GM12878 (cell line): ENCODE results near the gene SRSF11. TPM values are rescaled to one million over a fixed set of nuclear protein-coding genes. Genes with fewer than 3 reads are reported as not detected.

Source experiments
- ATAC-seq: fragments of 200-7000 bp; cut with Tn5 transposase; 3 replicates; pipeline ENCODE4 v1.9.1; 2020; ENCODE audit warnings: mild to moderate bottlenecking, moderate library complexity
- BruUV-seq: library from RNA; stranded (reverse); fragments of 400-500 nt; replicated peaks from 2 replicates; lab custom pipeline; 2021; lab: Mats Ljungman, UMichigan
- CTCF ChIA-PET: fragments of 300-600 bp; sonication (Branson Sonifier 250); formaldehyde crosslinking; extraction: SDS; loops from one replicate; lab custom pipeline; 2021; ENCODE audit warnings: inconsistent platforms; lab: Yijun Ruan, JAX
- POLR2A ChIA-PET: fragments of 350-600 bp; formaldehyde crosslinking; extraction: SDS; loops from one replicate; lab custom pipeline; 2021; ENCODE audit warnings: inconsistent platforms; lab: Charles Lee
- RAD21 ChIA-PET: fragments of 300-600 bp; sonication (Branson Sonifier 250); formaldehyde crosslinking; loops from one replicate; lab custom pipeline; 2023; ENCODE audit warnings: antibody characterized with exemption; ENCODE audit not compliant: unreplicated experiment; lab: Charles Lee
- SMC1A ChIA-PET: fragments of 300-600 bp; sonication (Branson Sonifier 250); formaldehyde crosslinking; loops from one replicate; lab custom pipeline; 2023; ENCODE audit not compliant: unreplicated experiment, uncharacterized antibody; lab: Charles Lee
- DNase-seq: peaks from one replicate; pipeline ENCODE4 v3.0.0-alpha.2; 2011; ENCODE audit warnings: low read depth, low spot score
- FAIRE-seq: peaks from 3 replicates; lab custom pipeline; 2011; peaks lifted over from hg19 to GRCh38; lab: Jason Lieb, UNC
- H2AFZ ChIP-seq: 2 replicates; pipeline ENCODE4 v1.6.0; 2011; ENCODE audit warnings: low read depth, low read length, control low read depth; ENCODE audit not compliant: control insufficient read depth
- H3K27ac ChIP-seq: 2 replicates; pipeline ENCODE4 v1.5.1; 2011; ENCODE audit warnings: control low read depth; ENCODE audit not compliant: control insufficient read depth, insufficient read depth
- H3K27me3 ChIP-seq, 2 experiments: replicated peaks in 1 of 2; 2 replicates each; pipeline versions ENCODE4 v1.6.0 to v1.6.1; 2011; ENCODE audit warnings: low read length in 1 of 2; ENCODE audit not compliant: control insufficient read depth in 2 of 2, insufficient read depth in 2 of 2
- H3K36me3 ChIP-seq, 2 experiments: 2 replicates each; pipeline ENCODE4 v1.5.1; 2011; ENCODE audit warnings: low read length in 1 of 2; ENCODE audit not compliant: control insufficient read depth in 2 of 2, insufficient read depth in 2 of 2
- H3K4me1 ChIP-seq: 2 replicates; pipeline ENCODE4 v1.6.1; 2011; ENCODE audit warnings: mild to moderate bottlenecking, low read length, moderate library complexity, mixed read lengths; ENCODE audit not compliant: control insufficient read depth, insufficient read depth
- H3K4me2 ChIP-seq: 2 replicates; pipeline ENCODE4 v1.6.0; 2011; ENCODE audit warnings: control low read depth; ENCODE audit not compliant: control insufficient read depth, insufficient read depth
- H3K4me3 ChIP-seq: fragments of 200-600 bp; sonication (generic); 2 replicates; pipeline ENCODE4 v1.5.1; 2016
- H3K79me2 ChIP-seq: 2 replicates; pipeline ENCODE4 v1.6.0; 2011; ENCODE audit warnings: low read length; ENCODE audit not compliant: control insufficient read depth, insufficient read depth
- H3K9ac ChIP-seq: 2 replicates; pipeline ENCODE4 v1.8.0; 2011; ENCODE audit warnings: low read length, control low read depth, mixed read lengths; ENCODE audit not compliant: control insufficient read depth, insufficient read depth
- H3K9me3 ChIP-seq: replicated peaks from 3 replicates; pipeline ENCODE4 v1.5.1; 2011; ENCODE audit warnings: mild to moderate bottlenecking, low read length; ENCODE audit not compliant: control insufficient read depth, insufficient read depth
- H4K20me1 ChIP-seq: 2 replicates; pipeline ENCODE4 v1.6.0; 2011; ENCODE audit not compliant: control insufficient read depth, insufficient read depth
- ASH2L ChIP-seq: fragments of 300-600, 200-600 bp; sonication (generic); IDR thresholded peaks from 2 replicates; pipeline ENCODE4 v1.6.1; 2017; ENCODE audit warnings: low read depth, mild to moderate bottlenecking, borderline replicate concordance
- BRCA1 ChIP-seq: IDR thresholded peaks from 2 replicates; pipeline ENCODE4 v1.6.1; 2011; ENCODE audit warnings: low read depth, low read length, improper control_type of control experiment
- CEBPB ChIP-seq, 2 experiments: fragments of 150-350 bp in 1 of 2; IDR thresholded peaks; 2 replicates each; pipeline ENCODE4 v1.6.1; 2012 to 2014; ENCODE audit warnings: low read depth in 2 of 2, low read length in 2 of 2, borderline replicate concordance in 1 of 2, inconsistent platforms in 1 of 2
- CHD2 ChIP-seq: IDR thresholded peaks from 2 replicates; pipeline ENCODE4 v1.6.1; 2011; ENCODE audit warnings: low read depth, low read length, improper control_type of control experiment, borderline replicate concordance
- CHD4 ChIP-seq: fragments of 200-600 bp; sonication (generic); IDR thresholded peaks from 2 replicates; pipeline ENCODE4 v1.6.1; 2016; ENCODE audit warnings: mild to moderate bottlenecking
- E2F8 ChIP-seq: fragments of 450-650 bp; IDR thresholded peaks from 2 replicates; pipeline ENCODE4 v1.6.1; 2018; ENCODE audit warnings: mild to moderate bottlenecking, low read depth, moderate library complexity; ENCODE audit not compliant: partially characterized antibody
- HDGF ChIP-seq: fragments of 450-650 bp; IDR thresholded peaks from 2 replicates; pipeline ENCODE4 v1.6.1; 2016; ENCODE audit warnings: antibody characterized with exemption
- LARP7 ChIP-seq: fragments of 450-650 bp; IDR thresholded peaks from 2 replicates; pipeline ENCODE4 v1.6.1; 2017; ENCODE audit warnings: mild to moderate bottlenecking
- NBN ChIP-seq: fragments of 450-650 bp; IDR thresholded peaks from 2 replicates; pipeline ENCODE4 v1.6.1; 2016
- NR2F1 ChIP-seq: fragments of 450-650 bp; conservative IDR thresholded peaks from 2 replicates; pipeline ENCODE4 v1.6.1; 2017; ENCODE audit warnings: mild to moderate bottlenecking
- POLR2AphosphoS2 ChIP-seq: IDR thresholded peaks from 2 replicates; pipeline ENCODE4 v1.6.1; 2011; ENCODE audit warnings: low read depth, mild to moderate bottlenecking, low read length, improper control_type of control experiment, moderate library complexity
- YBX1 ChIP-seq: fragments of 450-650 bp; IDR thresholded peaks from 2 replicates; pipeline ENCODE4 v1.6.1; 2016; ENCODE audit warnings: antibody characterized with exemption
- ZNF207 ChIP-seq: fragments of 450-650 bp; IDR thresholded peaks from 2 replicates; pipeline ENCODE4 v1.6.1; 2014; ENCODE audit warnings: antibody characterized with exemption, mild to moderate bottlenecking, borderline replicate concordance
- ZNF622 ChIP-seq: fragments of 450-650 bp; IDR thresholded peaks from 2 replicates; pipeline ENCODE4 v1.6.1; 2017; ENCODE audit warnings: mild to moderate bottlenecking, inconsistent platforms
- WGBS: methylation state at CpG from one replicate; pipeline ENCODE4 v1.1.6; 2016; ENCODE audit warnings: low lambda C conversion rate; ENCODE audit not compliant: insufficient replicate concordance, insufficient coverage; ENCODE audit errors: missing lambda C conversion rate; 5-methylcytosine and 5-hydroxymethylcytosine counted together
- in situ Hi-C: fragments of 300-500 bp; cut with MboI; formaldehyde crosslinking; loops from 9 replicates; pipeline ENCODE4 v1.14.3; 2018; ENCODE audit warnings: mixed read lengths
- intact Hi-C: fragments of 100-400 bp; cut with micrococcal nuclease; formaldehyde crosslinking; loops from one replicate; pipeline ENCODE4 v1.14.2; 2022; ENCODE audit not compliant: unreplicated experiment
- polyA plus RNA-seq, 11 experiments: library from polyadenylated mRNA; depleted of rRNA in 4 of 11; unstranded in 6 of 11; stranded (reverse) in 5 of 11; fragments of >200 nt; fragmentation: Nextera tagmentation in 4 of 11; fragmentation: Illumina TruSeq in 1 of 11; extraction: Ambion mirVana in 4 of 11; extraction: Trizol in 1 of 11; gene quantifications; 1 replicate in 1 of 11; 2 replicates in 10 of 11; pipeline versions ENCODE4 v1.2.1 to v1.2.3, GENCODE V29; 2011 to 2016; ENCODE audit warnings: inconsistent platforms in 2 of 11, missing spikeins in 2 of 11, low read depth in 1 of 11
- total RNA-seq, 4 experiments: library from RNA; depleted of rRNA in 3 of 4; stranded (reverse); fragments of >200 nt in 3 of 4; fragmentation: Illumina TruSeq in 1 of 4; extraction: Trizol in 1 of 4; gene quantifications; 2 replicates each; pipeline versions ENCODE4 v1.2.1 to v1.2.3, GENCODE V29; 2013 to 2021

SRSF11 gene
- total and polyA plus RNA-seq, 10 of the 15 experiments (the other 5 are each of a cell fraction or from before 2014, with no cell fraction given): 83.0 to 424 (median 207) TPM

- Histone ChIP-seq H4K20me1 (no peaks in the 10 kb centered on the region), H3K79me2 (no peaks in the 10 kb centered on the region), H3K36me3 (no peaks in the 10 kb centered on the region; a peak in 2 of 4 replicates), H3K4me1 (no peaks in the 10 kb centered on the region), H2AFZ (no peak overlapping the region), H3K4me3 (no peak overlapping the region), H3K9me3 (no peaks in the 10 kb centered on the region; the same call in 2 of the 3 replicates), H3K4me2 (no peak overlapping the region), H3K27ac (no peak overlapping the region), H3K9ac (no peak overlapping the region), H3K27me3 (no peaks in the 10 kb centered on the region)
- DNase-seq (no peak), FAIRE-seq (no peak), ATAC-seq (no peak)
- in situ Hi-C loops: no loop called here
- intact Hi-C loops: no loop called here
- ChIA-PET POLR2A (no interaction called here), CTCF (no interaction called here), SMC1A (interaction anchor here (0.7 kb wide), 1 partner anchor 9 kb away, joined by 3 read pairs; no protein-coding TSS in a partner anchor), RAD21 (no interaction called here)
- BruUV-seq: no TSS peak
- 94% methylated on average over 1 of the region's 1 CpG for WGBS
- TF ChIP-seq HDGF: no peak
Measured at GRCh38 chr1:70265946-70266345, 44.8 kb downstream of the SRSF11 start.

DNA sequence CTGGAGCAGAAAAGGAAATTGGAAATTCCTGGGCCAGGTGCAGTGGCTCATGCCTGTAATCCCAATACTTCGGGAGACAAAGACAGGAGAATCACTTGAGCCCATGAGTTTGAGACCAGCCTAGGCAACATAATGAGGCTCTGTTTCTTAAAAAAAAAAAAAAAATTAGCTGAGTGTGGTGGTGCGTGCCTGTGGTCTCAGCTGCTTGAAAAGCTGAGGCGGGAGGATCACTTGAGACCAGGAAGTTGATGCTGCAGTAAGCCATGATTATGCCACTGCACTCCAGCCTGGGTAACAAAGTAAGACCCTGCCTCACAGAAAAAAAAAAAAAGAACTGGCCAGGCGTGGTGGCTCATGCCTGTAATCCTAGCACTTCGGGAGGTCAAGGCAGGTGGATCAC lies 56.7 kb downstream of the SRSF11 start:
- Histone ChIP-seq H3K4me1 (no peaks in the 10 kb centered on the region), H3K79me2 (no peaks in the 10 kb centered on the region), H3K4me3 (no peak overlapping the region), H3K27me3 (no peaks in the 10 kb centered on the region), H3K4me2 (no peak overlapping the region), H3K9me3 (no peaks in the 10 kb centered on the region), H4K20me1 (no peaks in the 10 kb centered on the region), H3K9ac (no peak overlapping the region), H2AFZ (no peak overlapping the region), H3K36me3 (no peaks in the 10 kb centered on the region; a peak in 1 of 4 replicates), H3K27ac (no peak overlapping the region)
- ChIA-PET POLR2A (no interaction called here), SMC1A (no interaction called here), CTCF (no interaction called here), RAD21 (no interaction called here)
- in situ Hi-C loops: no loop called here
- no TSS peak for BruUV-seq
- intact Hi-C loops: no loop called here
- no peak for DNase-seq
- no peak for ATAC-seq
- FAIRE-seq: no peak
- 100% methylated on average over 5 of the region's 5 CpGs for WGBS
- no peak for TF ChIP-seq ZNF622
- no peak for TF ChIP-seq LARP7
- no peak for TF ChIP-seq ASH2L
- TF ChIP-seq NBN: no peak
- TF ChIP-seq BRCA1: no peak
- no peak for TF ChIP-seq CHD2
- no peak for TF ChIP-seq CEBPB (IDR thresholded peaks at IDR 0.05; ENCODE audit: borderline replicate concordance in 1 of 2, low read depth in 2 of 2, low read length in 2 of 2)
- no peak for TF ChIP-seq E2F8
- TF ChIP-seq CHD4: no peak
- TF ChIP-seq POLR2AphosphoS2: no peak
- TF ChIP-seq ZNF207: no peak
- no peak for TF ChIP-seq NR2F1
- no peak for TF ChIP-seq YBX1
